DMS153 treated with DMSO at 0.1 percent for 48 hours (cell line): ENCODE measurements around the gene CASQ2.
A peak's percentile ranks its signal among the peaks of the same experiment; 100 is the strongest.
"Not testable (repeated sequence)": the region's sequence is repeated elsewhere in the genome, so short reads cannot be mapped to it uniquely, and the experiment has no call there.

Experiments used
- DNase-seq: peaks from one replicate; lab custom pipeline; 2025; ENCODE audit not compliant: unreplicated experiment; lab: John Stamatoyannopoulos, UW

Gene CASQ2

DNA sequence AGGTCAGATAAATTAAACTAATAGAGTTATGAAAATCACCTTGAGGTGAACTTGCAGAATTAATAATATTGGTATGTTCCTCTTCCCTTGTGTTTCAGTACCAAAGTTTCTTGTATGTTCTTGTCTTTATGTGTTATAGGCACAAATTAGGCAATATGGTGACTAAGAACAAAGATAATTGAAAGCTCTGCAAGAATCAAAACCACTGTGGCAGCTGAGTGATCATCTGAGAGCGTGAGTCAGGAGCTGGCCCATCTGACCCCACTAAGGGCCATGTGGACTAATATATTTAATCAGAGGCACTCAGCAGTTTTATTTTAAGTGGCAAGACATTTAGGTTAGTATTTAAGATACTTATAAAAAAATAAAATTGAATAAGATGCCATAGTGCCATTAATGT is 12.8 kb upstream of the CASQ2 start:
- DNase-seq: no peak

DNA sequence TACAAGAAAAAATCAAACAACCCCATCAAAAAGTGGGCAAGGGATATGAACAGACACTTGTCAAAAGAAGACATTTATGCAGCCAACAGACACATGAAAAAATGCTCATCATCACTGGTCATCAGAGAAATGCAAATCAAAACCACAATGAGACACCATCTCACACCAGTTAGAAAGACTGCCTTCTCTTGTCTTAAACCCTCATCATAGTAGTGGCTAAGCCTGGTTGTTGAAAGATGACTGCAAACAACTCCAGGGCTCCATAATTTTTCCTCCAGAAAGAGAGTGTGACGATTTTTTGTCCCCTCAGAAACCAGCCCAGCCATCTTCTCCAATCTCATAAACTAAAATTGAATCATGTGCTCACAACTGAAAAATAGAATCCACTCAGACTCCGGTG is 12.1 kb upstream of the CASQ2 start:
- not testable (repeated sequence) for DNase-seq

DNA sequence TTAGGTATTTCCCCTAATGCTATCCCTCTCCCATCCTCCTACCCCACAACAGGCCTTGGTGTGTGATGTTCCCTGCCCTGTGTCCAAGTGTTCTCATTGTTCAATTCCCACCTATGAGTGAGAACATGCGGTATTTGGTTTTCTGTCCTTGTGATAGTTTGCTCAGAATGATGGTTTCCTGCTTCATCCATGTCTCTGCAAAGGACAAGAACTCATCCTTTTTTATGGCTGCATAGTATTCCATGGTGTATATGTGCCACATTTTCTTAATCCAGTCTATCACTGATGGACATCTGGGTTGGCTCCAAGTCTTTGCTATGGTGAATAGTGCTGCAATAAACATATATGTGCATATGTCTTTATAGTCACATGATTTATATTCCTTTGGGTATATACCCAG is 10.6 kb upstream of the CASQ2 start:
- DNase-seq: not testable (repeated sequence)

DNA sequence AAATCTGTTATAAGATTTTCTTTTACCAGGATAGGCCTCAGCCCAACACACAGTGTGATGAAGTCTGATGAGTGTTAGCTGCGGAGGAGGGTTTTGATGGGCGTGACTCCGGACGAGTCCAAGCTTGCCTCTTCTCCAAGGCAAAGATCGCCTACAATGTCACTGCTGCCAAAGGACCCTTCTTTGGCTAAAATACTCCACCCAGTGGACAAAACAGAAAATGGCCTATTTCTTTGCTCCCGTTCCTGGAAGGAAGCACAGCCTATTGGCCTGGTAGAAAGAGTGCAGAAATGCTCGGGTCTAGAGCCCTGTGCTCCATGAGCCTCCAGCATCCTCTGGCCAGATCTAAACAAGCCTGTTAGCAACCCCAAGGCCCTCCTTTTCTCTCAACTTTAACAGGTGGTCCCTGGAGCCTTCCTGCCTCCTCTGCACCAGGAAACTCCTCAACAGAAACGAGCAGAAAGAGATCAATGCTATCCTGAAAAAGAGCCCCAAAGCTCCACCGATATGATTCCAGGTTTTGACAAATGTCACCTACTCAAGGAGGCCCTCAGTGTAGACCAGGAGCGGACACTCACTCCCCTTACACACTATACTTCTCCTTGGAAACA is 3.4 kb upstream of the CASQ2 start:
- peak; percentile 96 for DNase-seq

DNA sequence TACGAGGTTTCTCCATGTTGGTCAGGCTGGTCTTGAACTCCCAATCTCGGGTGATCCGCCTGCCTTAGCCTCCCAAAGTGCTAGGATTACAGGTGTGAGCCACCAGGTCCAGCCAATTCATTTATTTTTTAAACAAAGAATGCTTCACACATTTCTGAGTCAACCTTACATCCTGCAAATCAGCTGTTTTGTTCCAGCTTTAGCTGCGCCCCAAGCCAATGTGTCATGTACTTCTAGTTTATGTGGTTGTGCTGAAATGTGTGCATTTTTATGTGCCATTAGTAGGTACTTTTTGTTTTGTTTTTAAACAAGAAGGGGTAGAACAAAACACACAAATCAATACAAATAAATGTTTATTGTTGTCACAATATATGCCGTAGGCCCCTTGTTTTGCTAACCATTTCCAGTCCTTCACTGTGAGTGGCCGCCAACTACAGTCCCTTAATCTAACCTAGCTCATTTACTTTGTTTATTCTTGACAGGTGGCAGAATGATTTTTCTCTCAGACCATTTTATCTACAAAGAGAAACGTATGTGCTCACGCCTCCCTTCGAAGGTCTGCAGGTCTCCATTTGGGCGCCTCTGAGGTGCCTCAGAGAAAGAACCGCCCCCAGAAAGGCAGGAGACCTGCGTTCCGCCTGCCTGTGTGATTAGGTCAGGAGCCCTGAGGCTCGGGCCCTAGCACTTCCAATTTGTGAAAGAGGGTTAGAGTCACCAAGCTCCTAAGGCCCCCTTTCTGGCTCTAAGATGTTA is 2.8 kb upstream of the CASQ2 start:
- no peak for DNase-seq

DNA sequence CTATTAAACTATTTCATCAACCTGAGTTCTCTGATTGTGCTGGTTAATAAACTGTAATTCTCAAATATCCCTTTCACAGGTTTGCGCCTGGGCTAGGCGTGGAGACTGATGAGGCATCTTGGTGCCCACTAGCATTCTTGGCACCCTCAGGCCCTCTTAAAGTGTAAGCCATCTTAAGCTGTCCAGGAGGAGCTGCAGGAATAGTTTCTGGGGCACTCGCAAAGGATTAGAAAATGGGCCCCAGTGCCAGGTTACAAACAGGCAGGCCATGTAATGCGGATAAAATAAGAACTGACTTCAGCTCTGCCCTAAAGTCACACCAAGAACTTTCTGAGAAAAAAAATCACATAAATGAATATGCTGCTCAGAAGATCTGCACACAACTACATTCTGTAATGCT is 1.1 kb downstream of the CASQ2 start:
- no peak for DNase-seq

DNA sequence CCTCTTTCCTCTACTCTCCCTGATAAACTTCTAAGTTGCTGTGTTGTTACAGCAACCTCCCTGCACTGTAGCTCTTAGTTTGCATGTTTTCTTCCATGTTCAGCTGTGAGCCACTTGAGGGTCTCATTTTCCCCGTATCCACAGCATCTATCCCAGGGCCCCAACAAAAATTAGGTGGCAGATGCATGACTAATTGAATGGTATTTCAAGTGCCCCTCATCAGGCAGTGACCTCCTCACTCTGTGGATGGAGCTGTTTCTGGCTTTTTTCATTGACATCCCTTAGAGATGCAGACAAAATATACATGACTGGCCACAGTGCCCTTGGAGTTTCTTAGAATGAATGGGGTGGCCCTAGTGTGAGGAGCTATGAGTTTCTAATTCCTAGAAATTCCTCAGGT is 3.4 kb downstream of the CASQ2 start:
- no peak for DNase-seq

DNA sequence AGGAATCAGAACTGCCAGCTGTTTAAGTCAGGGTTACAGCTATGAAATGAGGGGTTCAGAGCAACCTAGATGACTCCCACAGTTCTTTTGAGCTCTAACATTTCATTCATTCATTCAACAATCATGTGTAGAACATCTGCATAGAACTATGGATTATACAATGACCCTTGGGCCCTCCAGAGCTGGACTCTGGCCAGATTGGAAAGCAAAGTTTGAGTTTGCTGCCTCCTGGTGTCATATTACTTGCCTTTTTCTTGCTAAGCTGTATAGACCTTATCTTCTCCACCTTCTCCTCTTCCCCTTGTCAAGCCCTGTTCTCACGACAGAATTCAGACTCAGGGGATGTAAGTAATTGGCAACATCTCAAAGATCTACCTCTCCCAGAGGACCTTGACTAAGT is 4.0 kb downstream of the CASQ2 start:
- DNase-seq: peak; percentile 12

DNA sequence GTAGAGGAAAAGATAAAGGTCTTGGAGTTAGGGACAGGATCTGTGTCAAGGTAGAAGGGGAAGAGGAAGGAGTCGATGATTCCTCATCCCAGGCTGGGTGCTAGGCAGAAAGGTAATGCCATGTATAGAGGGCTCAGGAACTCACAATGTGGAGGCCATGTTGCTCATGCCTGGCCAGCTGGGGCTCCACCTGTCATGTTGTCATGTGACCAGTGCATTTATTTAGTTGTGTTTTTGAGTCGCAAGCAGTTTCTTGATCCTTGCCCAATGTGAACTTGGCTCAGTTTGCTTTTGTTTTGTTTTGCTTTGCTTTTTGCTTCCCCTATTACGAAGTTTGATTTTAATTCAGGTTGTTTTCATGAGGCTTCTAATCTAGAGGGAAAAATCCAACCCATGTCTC is 5.7 kb downstream of the CASQ2 start:
- no peak for DNase-seq

DNA sequence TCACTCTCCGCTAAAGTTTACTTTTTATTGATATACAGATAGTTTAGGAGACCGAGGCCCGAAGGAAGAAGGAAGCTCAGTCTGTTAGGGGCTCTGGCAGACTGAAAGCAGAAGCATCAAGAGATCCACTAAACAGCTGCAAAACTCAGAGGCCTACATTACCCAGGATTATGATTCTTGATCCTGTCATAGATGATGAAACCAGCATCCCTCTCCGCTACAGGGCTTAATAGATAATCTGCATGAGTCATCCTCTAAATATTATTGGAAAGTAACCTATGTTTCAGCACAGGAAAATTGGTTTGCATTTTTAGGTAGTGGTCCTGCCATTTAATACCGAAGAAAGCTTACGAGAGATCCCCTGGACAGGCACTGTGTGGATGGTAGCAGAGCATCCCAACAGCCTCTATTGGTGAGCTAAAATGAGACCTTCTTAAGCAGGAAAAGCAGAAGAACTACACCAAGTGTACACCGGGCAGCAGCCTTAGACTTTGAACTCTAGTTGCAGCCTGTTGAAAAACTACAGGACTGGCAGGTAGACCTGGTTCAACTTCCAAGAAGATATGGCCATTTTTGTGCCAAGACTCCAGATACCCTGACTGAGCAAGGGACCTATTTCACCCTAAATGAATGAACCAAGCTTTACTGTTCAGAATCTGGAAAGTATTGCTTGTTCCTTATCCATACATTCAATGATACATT is 6.8 kb downstream of the CASQ2 start:
- no peak for DNase-seq

DNA sequence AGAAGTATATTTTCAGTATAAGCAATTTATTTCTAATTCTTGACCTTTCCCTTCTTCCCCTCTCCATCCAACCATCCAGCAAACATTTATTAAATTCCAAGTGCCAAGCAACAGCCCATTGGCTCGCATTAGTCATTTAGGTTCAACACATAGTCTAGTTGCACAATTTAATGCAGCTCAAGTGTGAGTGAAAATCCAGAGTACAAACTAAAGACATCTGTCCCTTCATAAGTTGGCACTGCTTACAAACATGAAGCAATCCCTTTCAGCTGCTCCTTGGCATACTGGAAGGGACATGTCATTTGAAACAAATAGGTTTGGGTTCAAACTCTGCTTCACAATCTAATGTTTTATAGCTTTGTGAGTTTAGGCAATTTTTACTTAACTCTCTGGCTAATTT is 10.7 kb downstream of the CASQ2 start:
- DNase-seq: no peak

DNA sequence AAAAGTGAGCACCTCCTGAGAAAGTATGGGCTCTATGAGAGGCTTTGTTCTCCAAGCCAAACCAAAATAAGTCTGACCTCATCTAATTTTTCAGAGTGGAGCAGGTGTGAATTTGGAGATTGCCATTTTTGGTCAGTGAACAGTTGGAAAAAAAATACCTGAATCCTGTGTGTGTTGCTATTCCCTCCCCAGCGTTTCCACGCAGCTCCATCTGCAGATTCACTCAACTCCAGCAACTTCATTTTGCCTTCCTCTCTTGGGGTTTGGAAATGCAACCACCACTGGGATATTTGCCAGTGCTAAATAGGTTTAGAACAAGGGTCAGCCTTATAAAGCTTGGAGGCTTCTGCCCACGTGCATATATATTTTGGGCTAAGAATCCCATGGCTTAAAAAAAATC is 11.2 kb downstream of the CASQ2 start:
- no peak for DNase-seq

DNA sequence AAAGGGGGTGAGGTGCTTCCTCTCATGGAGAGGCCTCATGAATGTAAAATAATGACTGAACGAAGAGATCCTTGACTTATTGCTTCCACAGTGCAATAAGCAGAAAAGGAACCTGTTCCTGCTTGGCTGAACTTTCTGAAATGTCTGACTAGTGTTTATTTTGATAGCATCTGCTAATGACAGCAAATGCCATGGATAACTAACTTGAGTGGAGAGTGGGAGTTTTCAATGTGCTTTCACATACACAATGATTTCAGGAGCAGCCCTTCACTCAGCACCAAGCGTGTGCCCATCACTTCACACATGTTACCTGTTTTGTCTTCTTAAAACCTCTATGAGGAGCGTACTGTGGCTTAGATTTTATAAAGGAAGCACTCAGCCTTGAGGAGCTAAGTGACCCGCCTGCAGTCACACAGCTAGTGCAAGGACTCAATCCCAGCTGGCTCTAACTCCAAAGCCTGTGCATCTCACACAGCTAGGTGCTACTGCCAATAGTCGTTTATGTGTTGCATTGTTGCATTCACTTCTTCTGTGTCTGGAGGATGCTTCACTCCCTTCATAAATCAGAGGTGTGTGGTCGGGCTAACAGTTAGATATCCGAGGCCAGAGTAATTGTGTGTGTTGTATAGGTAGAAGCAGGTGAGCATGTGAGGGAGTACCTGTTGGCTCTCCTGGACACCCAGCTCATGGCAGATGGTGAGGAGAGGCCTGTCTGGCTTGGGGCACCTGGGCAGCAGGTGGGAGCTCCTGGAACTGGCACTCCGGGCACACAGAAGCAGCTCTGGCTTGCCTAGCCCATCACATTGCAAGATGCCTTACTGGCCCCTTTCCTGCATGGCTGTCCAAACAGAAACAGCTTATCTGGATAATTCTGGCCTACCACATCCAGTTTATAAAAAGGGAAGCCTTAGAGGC is 12.8 kb downstream of the CASQ2 start:
- no peak for DNase-seq

DNA sequence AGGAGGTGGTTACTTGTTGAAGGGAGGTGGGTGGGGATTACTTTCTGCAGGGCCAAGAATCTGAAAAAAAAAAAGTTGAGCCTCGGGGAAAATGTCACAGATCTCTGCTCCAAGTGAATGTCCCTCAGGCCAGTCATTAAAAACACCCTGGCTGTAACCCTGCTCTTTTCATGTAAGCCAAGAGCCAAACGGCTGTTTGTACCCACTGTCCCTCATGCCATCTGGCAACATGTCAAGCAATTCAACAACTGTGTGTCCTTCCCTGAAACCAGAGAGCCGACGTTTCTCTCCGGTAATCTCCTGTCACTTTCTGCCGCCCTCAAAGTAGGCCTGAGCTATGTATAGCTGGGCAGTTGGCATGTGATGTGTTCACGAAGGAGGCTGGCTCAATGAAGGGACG is 14.7 kb downstream of the CASQ2 start:
- DNase-seq: no peak

DNA sequence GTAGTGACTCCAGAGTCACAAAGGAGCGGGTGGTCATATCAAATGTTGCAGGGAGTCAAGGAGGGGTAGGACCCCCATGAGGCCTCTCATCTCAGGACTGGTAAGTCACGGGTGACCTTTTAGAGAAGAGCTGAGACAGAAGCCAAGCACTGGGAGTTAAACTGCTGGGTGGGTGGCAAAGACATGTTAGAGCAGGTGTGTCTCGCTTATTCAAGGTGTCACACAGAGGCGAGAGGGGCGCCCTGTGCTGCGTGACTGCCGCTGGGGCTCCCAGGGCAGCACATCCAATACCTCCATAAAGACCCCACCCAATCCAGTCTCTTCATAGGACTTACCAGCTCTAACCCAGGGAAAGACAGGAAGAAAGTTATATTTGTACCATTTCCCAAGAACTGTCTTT is 15.2 kb downstream of the CASQ2 start:
- no peak for DNase-seq

DNA sequence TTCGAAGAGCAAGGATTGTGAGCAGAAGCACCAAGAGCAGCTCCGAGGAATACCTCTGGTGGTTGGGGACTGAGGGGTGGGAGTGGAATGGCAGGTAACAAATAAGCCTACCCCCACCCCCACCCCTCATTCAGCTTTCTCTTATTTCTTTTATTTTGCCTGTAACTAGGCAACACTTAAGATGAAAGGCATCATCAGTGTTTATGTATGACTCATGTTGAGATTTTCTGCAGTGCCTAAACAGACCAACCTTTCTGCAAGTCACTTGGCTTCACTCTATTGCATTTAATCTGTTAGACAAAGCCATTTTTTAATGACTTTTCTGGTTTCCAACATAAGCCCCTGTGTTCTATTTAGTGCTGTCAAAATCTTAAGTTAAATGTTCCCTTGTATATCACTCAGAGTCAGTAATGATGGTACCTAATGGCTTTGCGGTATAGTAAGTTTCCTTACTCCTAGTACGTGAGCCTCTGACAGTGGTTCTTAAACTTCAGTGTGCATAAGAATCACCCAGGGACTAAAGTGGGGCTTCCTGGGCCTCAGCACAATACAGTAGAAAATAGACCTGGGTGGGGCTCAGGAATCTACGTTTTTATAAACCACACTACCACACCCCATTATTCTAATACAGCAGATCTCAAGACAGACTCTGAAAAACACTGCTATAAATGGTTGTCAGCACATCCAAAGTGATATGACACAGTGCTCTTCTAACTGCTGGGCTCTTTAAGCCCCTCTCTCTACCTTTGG is 19.9 kb downstream of the CASQ2 start:
- DNase-seq: no peak

DNA sequence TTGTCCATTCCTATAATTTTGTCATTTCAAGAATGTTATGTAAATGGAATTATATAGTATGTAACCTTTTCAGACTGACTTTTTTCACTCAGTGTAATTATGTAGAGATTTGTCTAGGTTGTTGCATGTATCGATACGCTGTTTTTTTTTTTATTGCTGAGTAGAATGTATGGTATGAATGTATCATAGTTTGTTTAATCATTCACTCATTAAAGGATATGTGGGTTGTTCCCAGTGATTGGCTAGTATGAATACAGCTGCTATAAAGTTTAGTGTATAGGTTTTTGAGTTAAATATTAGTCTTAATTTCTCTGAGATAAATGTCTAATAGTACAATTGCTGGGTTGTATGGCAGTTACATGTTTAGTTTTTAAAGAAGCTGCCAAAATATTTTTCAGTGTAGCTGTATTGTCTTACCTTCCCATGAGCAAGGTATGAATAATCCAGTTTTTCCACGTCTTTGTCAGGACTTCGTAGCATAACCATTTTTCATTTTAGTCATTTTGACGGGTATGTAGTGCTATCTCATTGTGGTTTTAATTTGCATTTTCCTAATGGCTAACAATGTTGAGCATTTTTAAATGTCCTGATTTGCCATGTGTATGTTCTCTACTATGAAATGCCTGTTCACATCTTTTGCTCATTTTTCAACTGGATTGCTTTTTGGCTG is 22.4 kb downstream of the CASQ2 start:
- DNase-seq: no peak

DNA sequence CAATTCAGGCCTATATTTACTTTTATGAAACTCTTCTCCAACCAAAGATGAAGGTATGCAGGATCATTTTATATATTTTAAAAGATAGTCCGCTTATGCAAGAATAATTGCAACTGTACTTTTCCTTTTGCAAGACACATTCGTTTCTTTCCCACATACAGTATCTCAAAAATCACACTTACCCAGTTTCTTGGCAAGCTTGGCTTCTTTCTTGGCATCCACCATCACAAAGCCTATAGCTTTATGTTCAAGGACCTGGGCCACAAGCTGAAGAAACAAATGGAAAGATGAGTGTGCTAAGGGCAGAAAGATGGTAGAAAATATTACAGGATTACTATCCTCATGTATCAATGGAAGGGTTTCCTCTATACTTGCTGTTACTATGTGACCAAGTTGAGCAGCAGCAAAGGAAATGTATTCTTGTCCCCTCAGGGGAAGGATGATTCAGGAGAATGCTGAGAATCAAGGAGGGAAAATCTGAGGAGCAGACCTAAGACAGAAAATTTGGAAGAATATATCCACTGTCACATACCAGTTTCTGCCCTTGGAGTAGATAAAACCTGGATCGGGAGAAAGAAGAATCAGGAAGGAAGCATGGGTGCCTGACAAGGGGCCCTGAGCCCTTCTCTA is 23.8 kb downstream of the CASQ2 start:
- no peak for DNase-seq

DNA sequence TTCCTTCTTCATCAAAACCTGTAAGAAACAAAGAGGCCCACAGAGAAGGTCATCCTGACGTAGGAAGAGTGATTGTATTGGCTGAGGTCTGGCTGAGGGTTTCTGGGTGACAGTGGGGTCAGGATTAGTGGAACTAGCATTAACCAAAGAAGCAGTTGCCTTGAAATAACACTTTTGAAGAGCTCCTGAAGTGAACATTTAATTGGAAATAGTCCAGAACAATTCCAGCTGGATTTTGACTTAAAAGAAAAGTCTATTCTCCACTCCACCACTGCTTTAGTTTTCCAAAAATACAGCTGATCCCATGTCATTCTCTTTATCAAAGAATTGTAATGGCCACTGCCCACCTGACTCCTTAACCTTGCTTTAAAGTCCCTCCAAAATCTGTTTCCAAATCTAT is 27.7 kb downstream of the CASQ2 start:
- DNase-seq: no peak

DNA sequence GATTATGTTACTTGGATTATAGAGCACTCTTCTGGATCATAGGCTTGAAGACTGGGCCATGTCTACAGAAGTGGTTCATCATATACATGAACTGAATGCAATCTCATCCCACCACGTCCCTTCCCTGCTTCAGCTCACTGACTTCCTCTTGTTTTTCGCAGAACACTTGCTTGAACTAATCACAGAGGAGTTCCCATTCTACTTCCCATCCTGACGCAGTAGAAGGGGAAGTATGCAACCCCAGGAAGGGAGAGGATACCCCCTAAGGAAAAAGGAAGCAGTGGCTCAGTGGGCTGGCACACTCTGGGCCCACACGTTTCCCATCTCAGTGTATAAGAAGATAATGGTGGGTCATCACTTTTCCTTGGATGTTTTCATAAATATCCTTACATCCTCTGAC is 36.2 kb downstream of the CASQ2 start:
- DNase-seq: no peak
